Measurements from ENCODE around the gene CBX7. TPM values are rescaled to one million over a fixed set of nuclear protein-coding genes. Genes with fewer than 3 reads are reported as not detected.

The CBX7 gene
- total RNA-seq, 2 experiments from 2014 or later = 11.9 to 19.6 TPM

DNA sequence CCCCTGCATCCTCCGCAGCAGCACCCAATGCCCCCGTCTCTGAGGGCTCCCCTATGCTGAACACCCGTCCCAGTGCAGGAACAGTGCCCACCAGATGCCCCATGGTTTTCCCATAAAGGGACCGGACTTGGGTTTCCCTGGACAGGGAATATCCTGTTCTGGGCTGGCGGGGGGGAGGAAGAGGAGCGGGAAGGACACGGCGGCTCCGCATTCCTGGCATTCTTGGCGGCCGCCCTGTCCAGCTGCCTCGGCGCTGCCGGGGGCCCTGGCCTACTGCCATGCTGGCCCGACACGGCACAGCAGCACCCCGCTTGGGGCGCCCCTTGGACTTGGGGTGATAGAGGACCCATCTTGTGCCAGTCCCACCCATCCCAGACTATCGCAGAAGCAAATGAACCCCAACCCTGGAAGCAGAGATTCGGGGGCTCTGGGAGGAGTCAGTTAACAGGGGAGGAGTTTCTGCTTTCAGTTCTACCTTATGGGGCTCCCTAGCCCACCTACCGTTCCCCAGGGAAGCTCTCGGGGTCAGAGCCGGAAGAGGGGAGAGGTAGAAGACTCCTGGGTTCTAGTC, 23.7 kb upstream of the CBX7 start:
- Histone ChIP-seq H2AFZ (ENCODE audit: low read length) (no peak overlapping the region), H3K4me1 (ENCODE audit: insufficient read depth, low read length, poor library complexity, severe bottlenecking) (peaks cover 42% of the 10 kb centered on the region), H3K36me3 (ENCODE audit: insufficient read depth, low read length) (no peaks in the 10 kb centered on the region), H3K4me2 (ENCODE audit: low read length) (no peak overlapping the region), H4K20me1 (ENCODE audit: insufficient read depth, low read length) (no peaks in the 10 kb centered on the region), H3K9me2 (ENCODE audit: insufficient read depth, low read length) (no peaks in the 10 kb centered on the region), H3K79me2 (ENCODE audit: insufficient read depth, low read depth, low read length) (no peaks in the 10 kb centered on the region), H3K9me3 (ENCODE audit: low read length) (no peaks in the 10 kb centered on the region), H3K27ac (ENCODE audit: low read depth, low read length, poor library complexity, severe bottlenecking) (no peak overlapping the region), H3K4me3 (ENCODE audit: low read depth, low read length, poor library complexity, severe bottlenecking) (no peak overlapping the region)
- CTCF ChIA-PET (ENCODE audit: unreplicated experiment) = no interaction called here
- intact Hi-C loops (cut with micrococcal nuclease; ENCODE audit: unreplicated experiment) = no loop called here
- POLR2A ChIA-PET = no interaction called here
- DNase-seq (ENCODE audit: low spot score) = no peak
- no TSS peak for BruUV-seq (replicated peaks)
- TF ChIP-seq EZH2phosphoT487 (IDR thresholded peaks at IDR 0.05; ENCODE audit: borderline replicate concordance, low read depth, low read length) (no peak), CTCF (conservative IDR thresholded peaks at IDR 0.05; ENCODE audit: low read length) (no peak)

GRCh38 chr22:39175353-39176142, 23.1 kb upstream of the CBX7 start:
- no peaks in the 10 kb centered on the region for H4K20me1 ChIP-seq (ENCODE audit: insufficient read depth, low read length)
- TF ChIP-seq CTCF (conservative IDR thresholded peaks at IDR 0.05; ENCODE audit: low read length) (no peak), EZH2phosphoT487 (IDR thresholded peaks at IDR 0.05; ENCODE audit: borderline replicate concordance, low read depth, low read length) (no peak)
- no peak overlapping the region for H2AFZ ChIP-seq (ENCODE audit: low read length)
- no peak overlapping the region for H3K4me3 ChIP-seq (ENCODE audit: low read depth, low read length, poor library complexity, severe bottlenecking)
- no peaks in the 10 kb centered on the region for H3K9me2 ChIP-seq (ENCODE audit: insufficient read depth, low read length)
- ChIA-PET CTCF (ENCODE audit: unreplicated experiment) (no interaction called here), POLR2A (no interaction called here)
- intact Hi-C loops (cut with micrococcal nuclease; ENCODE audit: unreplicated experiment) = no loop called here
- H3K36me3 ChIP-seq (ENCODE audit: insufficient read depth, low read length) = no peaks in the 10 kb centered on the region
- DNase-seq (ENCODE audit: low spot score) = no peak
- peaks cover 48% of the 10 kb centered on the region for H3K4me1 ChIP-seq (ENCODE audit: insufficient read depth, low read length, poor library complexity, severe bottlenecking)
- H3K4me2 ChIP-seq (ENCODE audit: low read length) = no peak overlapping the region
- no peak overlapping the region for H3K27ac ChIP-seq (ENCODE audit: low read depth, low read length, poor library complexity, severe bottlenecking)
- no peaks in the 10 kb centered on the region for H3K79me2 ChIP-seq (ENCODE audit: insufficient read depth, low read depth, low read length)
- no peaks in the 10 kb centered on the region for H3K9me3 ChIP-seq (ENCODE audit: low read length)
- BruUV-seq (replicated peaks) = no TSS peak

Data from OCI-LY7 (cell line).